ENCODE results near the gene CACFD1. TPM values are rescaled to one million over a fixed set of nuclear protein-coding genes. Genes with fewer than 3 reads are reported as not detected.

CACFD1 gene
- total RNA-seq, 2 experiments from 2014 or later: 16.7 to 17.2 TPM

- intact Hi-C loops (cut with micrococcal nuclease; ENCODE audit: unreplicated experiment): no loop called here
- H3K9me3 ChIP-seq (ENCODE audit: low read length): no peaks in the 10 kb centered on the region
- no peaks in the 10 kb centered on the region for H3K79me2 ChIP-seq (ENCODE audit: insufficient read depth, low read depth, low read length)
- no peak overlapping the region for H3K4me3 ChIP-seq (ENCODE audit: low read depth, low read length, poor library complexity, severe bottlenecking)
- DNase-seq (ENCODE audit: low spot score): no peak
- no peaks in the 10 kb centered on the region for H3K36me3 ChIP-seq (ENCODE audit: insufficient read depth, low read length)
- ChIA-PET CTCF (ENCODE audit: unreplicated experiment) (no interaction called here), POLR2A (interaction anchor here (1.0 kb wide), 1 partner anchor 16 kb away, joined by 4 read pairs; the partner anchor contains the start of gene CACFD1)
- TF ChIP-seq EZH2phosphoT487 (IDR thresholded peaks at IDR 0.05; ENCODE audit: borderline replicate concordance, low read depth, low read length) (no peak), CTCF (conservative IDR thresholded peaks at IDR 0.05; ENCODE audit: low read length) (no peak)
- no peak overlapping the region for H2AFZ ChIP-seq (ENCODE audit: low read length)
- H4K20me1 ChIP-seq (ENCODE audit: insufficient read depth, low read length): no peaks in the 10 kb centered on the region; the same call in 1 of the 2 replicates
- H3K4me2 ChIP-seq (ENCODE audit: low read length): no peak overlapping the region
- no peak overlapping the region for H3K27ac ChIP-seq (ENCODE audit: low read depth, low read length, poor library complexity, severe bottlenecking)
- no TSS peak for BruUV-seq (replicated peaks)
- peaks cover 9% of the 10 kb centered on the region for H3K4me1 ChIP-seq (ENCODE audit: insufficient read depth, low read length, poor library complexity, severe bottlenecking)
- no peaks in the 10 kb centered on the region for H3K9me2 ChIP-seq (ENCODE audit: insufficient read depth, low read length)
These were observed 15.8 kb upstream of the CACFD1 start for GRCh38 chr9:133443982-133444381.

GRCh38 chr9:133445293-133445969 is 14.3 kb upstream of the CACFD1 start:
- Histone ChIP-seq H3K79me2 (ENCODE audit: insufficient read depth, low read depth, low read length) (no peaks in the 10 kb centered on the region), H4K20me1 (ENCODE audit: insufficient read depth, low read length) (no peaks in the 10 kb centered on the region; the same call in 1 of the 2 replicates), H3K9me2 (ENCODE audit: insufficient read depth, low read length) (no peaks in the 10 kb centered on the region), H3K27ac (ENCODE audit: low read depth, low read length, poor library complexity, severe bottlenecking) (no peak overlapping the region), H3K4me1 (ENCODE audit: insufficient read depth, low read length, poor library complexity, severe bottlenecking) (peaks cover 9% of the 10 kb centered on the region), H3K36me3 (ENCODE audit: insufficient read depth, low read length) (no peaks in the 10 kb centered on the region), H3K4me2 (ENCODE audit: low read length) (no peak overlapping the region), H3K9me3 (ENCODE audit: low read length) (no peaks in the 10 kb centered on the region), H2AFZ (ENCODE audit: low read length) (no peak overlapping the region), H3K4me3 (ENCODE audit: low read depth, low read length, poor library complexity, severe bottlenecking) (no peak overlapping the region)
- ChIA-PET CTCF (ENCODE audit: unreplicated experiment) (interaction anchor here (0.6 kb wide), 1 partner anchor 1674 kb away, joined by 4 read pairs; no protein-coding TSS in a partner anchor), POLR2A (no interaction called here)
- no peak for TF ChIP-seq CTCF (conservative IDR thresholded peaks at IDR 0.05; ENCODE audit: low read length)
- no peak for TF ChIP-seq EZH2phosphoT487 (IDR thresholded peaks at IDR 0.05; ENCODE audit: borderline replicate concordance, low read depth, low read length)
- no TSS peak for BruUV-seq (replicated peaks)
- no peak for DNase-seq (ENCODE audit: low spot score)
- intact Hi-C loops (cut with micrococcal nuclease; ENCODE audit: unreplicated experiment): no loop called here

- H2AFZ ChIP-seq (ENCODE audit: low read length): no peak overlapping the region
- H4K20me1 ChIP-seq (ENCODE audit: insufficient read depth, low read length): no peaks in the 10 kb centered on the region; the same call in 1 of the 2 replicates
- no peaks in the 10 kb centered on the region for H3K9me3 ChIP-seq (ENCODE audit: low read length)
- no peak for DNase-seq (ENCODE audit: low spot score)
- no peak for TF ChIP-seq CTCF (conservative IDR thresholded peaks at IDR 0.05; ENCODE audit: low read length)
- TF ChIP-seq EZH2phosphoT487 (IDR thresholded peaks at IDR 0.05; ENCODE audit: borderline replicate concordance, low read depth, low read length): no peak
- no peak overlapping the region for H3K27ac ChIP-seq (ENCODE audit: low read depth, low read length, poor library complexity, severe bottlenecking)
- no peaks in the 10 kb centered on the region for H3K9me2 ChIP-seq (ENCODE audit: insufficient read depth, low read length)
- CTCF ChIA-PET (ENCODE audit: unreplicated experiment): no interaction called here
- H3K4me2 ChIP-seq (ENCODE audit: low read length): no peak overlapping the region
- H3K79me2 ChIP-seq (ENCODE audit: insufficient read depth, low read depth, low read length): no peaks in the 10 kb centered on the region
- H3K4me1 ChIP-seq (ENCODE audit: insufficient read depth, low read length, poor library complexity, severe bottlenecking): peaks cover 16% of the 10 kb centered on the region
- intact Hi-C loops (cut with micrococcal nuclease; ENCODE audit: unreplicated experiment): no loop called here
- H3K4me3 ChIP-seq (ENCODE audit: low read depth, low read length, poor library complexity, severe bottlenecking): no peak overlapping the region
- H3K36me3 ChIP-seq (ENCODE audit: insufficient read depth, low read length): no peaks in the 10 kb centered on the region
- POLR2A ChIA-PET: no interaction called here
- no TSS peak for BruUV-seq (replicated peaks)
These were observed 11.2 kb upstream of the CACFD1 start for GRCh38 chr9:133448487-133448972.

All from OCI-LY7 (cell line).